Mesothelial cell of epicardium (in vitro differentiated cells): ENCODE results near the gene NCOA1. TPM values are rescaled to one million over a fixed set of nuclear protein-coding genes. Genes with fewer than 3 reads are reported as not detected.

Experiments
- DNase-seq, 2 experiments: peaks; one replicate each; pipeline ENCODE4 v3.0.0; 2021; ENCODE audit warnings: low spot score in 2 of 2; ENCODE audit not compliant: unreplicated experiment in 2 of 2
- H3K27ac Mint-ChIP-seq: 2 replicates; pipeline ENCODE4 v1.8.0; 2021; ENCODE audit warnings: mixed read lengths
- H3K27me3 Mint-ChIP-seq: 2 replicates; pipeline ENCODE4 v1.8.0; 2021; ENCODE audit warnings: low read depth, mixed read lengths
- H3K36me3 Mint-ChIP-seq: 2 replicates; pipeline ENCODE4 v1.8.0; 2021; ENCODE audit warnings: mixed read lengths
- H3K4me1 Mint-ChIP-seq: 2 replicates; pipeline ENCODE4 v1.8.0; 2021; ENCODE audit warnings: mixed read lengths
- H3K4me3 Mint-ChIP-seq: 2 replicates; pipeline ENCODE4 v1.8.0; 2021; ENCODE audit warnings: mild to moderate bottlenecking, moderate library complexity, mixed read lengths
- H3K9me3 Mint-ChIP-seq: 2 replicates; pipeline ENCODE4 v1.8.0; 2021; ENCODE audit warnings: mixed read lengths
- CTCF ChIP-seq: fragments of 200-600 bp; sonication (generic); IDR thresholded peaks from one replicate; pipeline ENCODE4 v1.5.0; 2021; ENCODE audit warnings: antibody characterized with exemption; ENCODE audit not compliant: unreplicated experiment
- total RNA-seq: library from RNA; stranded (reverse); gene quantifications from 3 replicates; pipeline ENCODE4 v1.2.1, GENCODE V29; 2021

Gene NCOA1
- total RNA-seq, 1 donor from 2014 or later = 35.1 TPM

GRCh38 chr2:24632172-24632571 is 141.1 kb downstream of the NCOA1 start:
- no peak for DNase-seq
- Mint-ChIP-seq H3K4me3 (no peak overlapping the region), H3K9me3 (no peaks in the 10 kb centered on the region), H3K36me3 (no peaks in the 10 kb centered on the region), H3K27me3 (no peaks in the 10 kb centered on the region), H3K27ac (no peak overlapping the region), H3K4me1 (no peaks in the 10 kb centered on the region)
- no peak for TF ChIP-seq CTCF

GRCh38 chr2:24635181-24635580 is 144.1 kb downstream of the NCOA1 start:
- H3K9me3 Mint-ChIP-seq = peaks cover 11% of the 10 kb centered on the region
- H3K36me3 Mint-ChIP-seq = peaks cover 9% of the 10 kb centered on the region
- H3K4me3 Mint-ChIP-seq = no peak overlapping the region
- no peaks in the 10 kb centered on the region for H3K27me3 Mint-ChIP-seq
- DNase-seq = no peak
- TF ChIP-seq CTCF = no peak
- H3K4me1 Mint-ChIP-seq = no peaks in the 10 kb centered on the region
- no peak overlapping the region for H3K27ac Mint-ChIP-seq

- peaks cover 9% of the 10 kb centered on the region for H3K36me3 Mint-ChIP-seq
- no peak for TF ChIP-seq CTCF
- no peak for DNase-seq
- no peaks in the 10 kb centered on the region for H3K27me3 Mint-ChIP-seq
- peaks cover 11% of the 10 kb centered on the region for H3K9me3 Mint-ChIP-seq
- peaks cover 5% of the 10 kb centered on the region for H3K4me1 Mint-ChIP-seq
- no peak overlapping the region for H3K4me3 Mint-ChIP-seq
- no peak overlapping the region for H3K27ac Mint-ChIP-seq
Measured at GRCh38 chr2:24638568-24638967, 147.5 kb downstream of the NCOA1 start.

- H3K4me3 Mint-ChIP-seq = no peak overlapping the region
- H3K36me3 Mint-ChIP-seq = peaks cover 13% of the 10 kb centered on the region
- no peak overlapping the region for H3K27ac Mint-ChIP-seq
- no peak for DNase-seq
- H3K9me3 Mint-ChIP-seq = peaks cover 11% of the 10 kb centered on the region
- no peaks in the 10 kb centered on the region for H3K27me3 Mint-ChIP-seq
- no peak for TF ChIP-seq CTCF
- H3K4me1 Mint-ChIP-seq = peaks cover 5% of the 10 kb centered on the region
Measured at GRCh38 chr2:24642351-24642750, 151.3 kb downstream of the NCOA1 start.

- Mint-ChIP-seq H3K36me3 (peaks cover 11% of the 10 kb centered on the region), H3K4me1 (peaks cover 5% of the 10 kb centered on the region), H3K27ac (no peak overlapping the region), H3K4me3 (no peak overlapping the region), H3K27me3 (no peaks in the 10 kb centered on the region), H3K9me3 (peaks cover 8% of the 10 kb centered on the region)
- no peak for TF ChIP-seq CTCF
- no peak for DNase-seq
Measured at GRCh38 chr2:24643051-24643450, 152.0 kb downstream of the NCOA1 start.

- DNase-seq = no peak
- no peak for TF ChIP-seq CTCF
- no peak overlapping the region for H3K27ac Mint-ChIP-seq
- H3K36me3 Mint-ChIP-seq = peaks cover 5% of the 10 kb centered on the region
- H3K9me3 Mint-ChIP-seq = no peaks in the 10 kb centered on the region
- H3K4me3 Mint-ChIP-seq = no peak overlapping the region
- H3K4me1 Mint-ChIP-seq = peaks cover 5% of the 10 kb centered on the region
- H3K27me3 Mint-ChIP-seq = no peaks in the 10 kb centered on the region
Measured at GRCh38 chr2:24644032-24644431, 153.0 kb downstream of the NCOA1 start.
